Natural killer cell (primary cell): ENCODE results near the gene ZNF892. TPM values are rescaled to one million over a fixed set of nuclear protein-coding genes. Genes with fewer than 3 reads are reported as not detected.
A peak's percentile ranks its signal among the peaks of the same experiment; 100 is the strongest.

Source experiments
- ATAC-seq, 3 donors: fragments of 150-1000 bp in 2 of 3; fragments of 200-7000 bp in 1 of 3; cut with Tn5 transposase; 1 replicate in 1 of 3; 2 replicates in 2 of 3; pipeline ENCODE4 v1.10.0; 2021; ENCODE audit warnings: mild to moderate bottlenecking in 2 of 3, moderate library complexity in 2 of 3
- DNase-seq, 2 donors: peaks; one replicate each; pipeline versions ENCODE4 v3.0.0 to v3.0.0-alpha.2; 2013 to 2021; ENCODE audit warnings: mixed read lengths in 1 of 2
- H3K27ac ChIP-seq: one replicate; pipeline ENCODE4 v1.5.1; 2013; ENCODE audit warnings: mild to moderate bottlenecking, low read length
- H3K27me3 ChIP-seq: one replicate; pipeline ENCODE4 v1.6.1; 2013; ENCODE audit warnings: low read length; ENCODE audit not compliant: control insufficient read depth, insufficient read depth
- H3K36me3 ChIP-seq: one replicate; pipeline ENCODE4 v1.6.1; 2013; ENCODE audit warnings: low read length; ENCODE audit not compliant: control insufficient read depth, insufficient read depth
- H3K4me1 ChIP-seq: one replicate; pipeline ENCODE4 v1.6.1; 2013; ENCODE audit warnings: low read length; ENCODE audit not compliant: control insufficient read depth, insufficient read depth
- H3K4me3 ChIP-seq: one replicate; pipeline ENCODE4 v1.5.1; 2013; ENCODE audit warnings: low read length
- H3K9me3 ChIP-seq: one replicate; pipeline ENCODE4 v1.6.1; 2013; ENCODE audit warnings: low read length; ENCODE audit not compliant: control insufficient read depth, insufficient read depth
- H3K27ac Mint-ChIP-seq, 2 donors: one replicate each; pipeline ENCODE4 v1.8.0; 2022; ENCODE audit warnings: mild to moderate bottlenecking in 2 of 2, mixed read lengths in 2 of 2, moderate library complexity in 1 of 2
- H3K27me3 Mint-ChIP-seq, 2 donors: one replicate each; pipeline ENCODE4 v1.8.0; 2022; ENCODE audit warnings: low read depth in 2 of 2, mixed read lengths in 2 of 2
- H3K36me3 Mint-ChIP-seq: one replicate; pipeline ENCODE4 v1.8.0; 2022; ENCODE audit warnings: mixed read lengths
- H3K4me1 Mint-ChIP-seq, 2 donors: one replicate each; pipeline ENCODE4 v1.8.0; 2022; ENCODE audit warnings: mixed read lengths in 2 of 2
- H3K4me3 Mint-ChIP-seq: one replicate; pipeline ENCODE4 v1.8.0; 2022; ENCODE audit warnings: mild to moderate bottlenecking, moderate library complexity, mixed read lengths
- H3K9me3 Mint-ChIP-seq, 2 donors: one replicate each; pipeline ENCODE4 v1.8.0; 2022; ENCODE audit warnings: mixed read lengths in 2 of 2
- CTCF ChIP-seq: fragments of 200-600 bp; IDR thresholded peaks from one replicate; pipeline ENCODE4 v1.8.0; 2022; ENCODE audit warnings: antibody characterized with exemption
- WGBS: methylation state at CpG from one replicate; pipeline ENCODE4 v1.1.7; 2013; ENCODE audit warnings: missing lambda C conversion rate; ENCODE audit not compliant: insufficient coverage; 5-methylcytosine and 5-hydroxymethylcytosine counted together
- intact Hi-C: fragments of 100-400 bp; cut with micrococcal nuclease; formaldehyde crosslinking; loops from one replicate; pipeline ENCODE4 v1.14.2; 2022
- total RNA-seq, 4 donors: library from RNA; stranded (reverse); fragments of 120-200 nt in 1 of 4; gene quantifications; one replicate each; pipeline versions ENCODE4 v1.2.3 to v1.2.4, GENCODE V29; 2013 to 2022

Gene ZNF892
- total RNA-seq, 3 donors from 2014 or later (not counting 1 experiment from before 2014, with no cell fraction given), result 2.9 to 4.6 (median 3.2) TPM

GRCh38 chr2:95203911-95204310 lies 3.4 kb upstream of the ZNF892 start:
- ATAC-seq (no peak), DNase-seq (no peak)
- TF ChIP-seq CTCF, result no peak
- H3K27me3 ChIP-seq, result no peaks in the 10 kb centered on the region
- H3K27ac ChIP-seq, result no peak overlapping the region
- H3K27ac Mint-ChIP-seq, result no peak overlapping the region
- H3K4me1 Mint-ChIP-seq, result peaks cover 18 to 21% of the 10 kb centered on the region in 2 donors
- no peaks in the 10 kb centered on the region for H3K9me3 ChIP-seq
- H3K36me3 ChIP-seq, result no peaks in the 10 kb centered on the region
- peaks cover 0 to 5% of the 10 kb centered on the region in 2 donors for H3K27me3 Mint-ChIP-seq
- no peak overlapping the region for H3K4me3 Mint-ChIP-seq
- H3K36me3 Mint-ChIP-seq, result peaks cover 3% of the 10 kb centered on the region
- H3K4me3 ChIP-seq, result no peak overlapping the region
- intact Hi-C loops, result no loop called here
- no peaks in the 10 kb centered on the region for H3K9me3 Mint-ChIP-seq
- peaks cover 13% of the 10 kb centered on the region for H3K4me1 ChIP-seq
- 75% methylated on average over 4 of the region's 4 CpGs for WGBS

- ATAC-seq, result no peak
Observed at GRCh38 chr2:95204396-95204795, 2.9 kb upstream of the ZNF892 start.

GRCh38 chr2:95206096-95206495 lies 1.2 kb upstream of the ZNF892 start:
- H3K9me3 ChIP-seq, result no peaks in the 10 kb centered on the region
- Mint-ChIP-seq H3K36me3 (peaks cover 22% of the 10 kb centered on the region), H3K4me3 (peak overlapping the region; percentile 96), H3K9me3 (peaks cover 5% of the 10 kb centered on the region in 2 donors), H3K27ac (peak overlapping the region in 1 of 2 donors; percentile 89), H3K27me3 (no peaks in the 10 kb centered on the region), H3K4me1 (peaks cover 22 to 28% of the 10 kb centered on the region in 2 donors)
- H3K27ac ChIP-seq, result no peak overlapping the region
- TF ChIP-seq CTCF, result no peak
- ATAC-seq (no peak), DNase-seq (no peak)
- 68% methylated on average over 9 of the region's 10 CpGs for WGBS
- H3K4me3 ChIP-seq, result no peak overlapping the region
- intact Hi-C loops, result loop anchor here (5.0 kb wide), 1 partner anchor 129 kb away; no protein-coding TSS in a partner anchor
- peaks cover 2% of the 10 kb centered on the region for H3K36me3 ChIP-seq
- H3K4me1 ChIP-seq, result peaks cover 13% of the 10 kb centered on the region
- no peaks in the 10 kb centered on the region for H3K27me3 ChIP-seq

More at GRCh38 chr2:95204396-95204795, 2.9 kb upstream of the ZNF892 start:
- Mint-ChIP-seq H3K27ac (no peak overlapping the region), H3K36me3 (peaks cover 8% of the 10 kb centered on the region), H3K4me3 (no peak overlapping the region), H3K9me3 (no peaks in the 10 kb centered on the region), H3K4me1 (peaks cover 18 to 23% of the 10 kb centered on the region in 2 donors), H3K27me3 (peaks cover 0 to 3% of the 10 kb centered on the region in 2 donors)
- H3K27ac ChIP-seq, result no peak overlapping the region
- DNase-seq, result no peak
- no peaks in the 10 kb centered on the region for H3K36me3 ChIP-seq
- no peak for TF ChIP-seq CTCF
- peaks cover 13% of the 10 kb centered on the region for H3K4me1 ChIP-seq
- no peak overlapping the region for H3K4me3 ChIP-seq
- no peaks in the 10 kb centered on the region for H3K9me3 ChIP-seq
- H3K27me3 ChIP-seq, result no peaks in the 10 kb centered on the region
- WGBS, result 100% methylated on average over 1 of the region's 2 CpGs
- intact Hi-C loops, result no loop called here

- no peak overlapping the region for H3K27ac ChIP-seq
- H3K27me3 ChIP-seq, result no peaks in the 10 kb centered on the region
- peak overlapping the region; percentile 98 for H3K4me3 ChIP-seq
- Mint-ChIP-seq H3K9me3 (peaks cover 7 to 8% of the 10 kb centered on the region in 2 donors), H3K27ac (peak overlapping the region; percentile 89 to 93), H3K27me3 (no peaks in the 10 kb centered on the region), H3K36me3 (peaks cover 29% of the 10 kb centered on the region), H3K4me3 (peak overlapping the region; percentile 96), H3K4me1 (peaks cover 22 to 28% of the 10 kb centered on the region in 2 donors)
- TF ChIP-seq CTCF, result no peak
- intact Hi-C loops, result loop anchor here (5.0 kb wide), 1 partner anchor 131 kb away; no protein-coding TSS in a partner anchor
- peaks cover 3% of the 10 kb centered on the region for H3K9me3 ChIP-seq
- no peak for DNase-seq
- peaks cover 19% of the 10 kb centered on the region for H3K36me3 ChIP-seq
- 94% methylated on average over 6 of the region's 6 CpGs for WGBS
- H3K4me1 ChIP-seq, result peaks cover 13% of the 10 kb centered on the region
- no peak for ATAC-seq
Observed at GRCh38 chr2:95208106-95208505, 785 bp downstream of the ZNF892 start.
